NB4 (cell line): ENCODE results near the gene TAS2R41.

ENCODE experiments used
- CTCF ChIP-seq: IDR thresholded peaks from one replicate; pipeline ENCODE4 v1.5.1; 2012; ENCODE audit warnings: low read depth, low read length
- POLR2A ChIP-seq: IDR thresholded peaks from 2 replicates; pipeline ENCODE4 v1.6.1; 2011; ENCODE audit warnings: mild to moderate bottlenecking; ENCODE audit not compliant: insufficient read length; ENCODE audit errors: extremely low read depth

- TF ChIP-seq POLR2A = no peak
- no peak for TF ChIP-seq CTCF
Observed at GRCh38 chr7:143456992-143457793, 20.5 kb upstream of the TAS2R41 start.
